ENCODE measurements around the gene PTPRJ. TPM values are rescaled to one million over a fixed set of nuclear protein-coding genes. Genes with fewer than 3 reads are reported as not detected.
"Not testable (repeated sequence)": the region's sequence is repeated elsewhere in the genome, so short reads cannot be mapped to it uniquely, and the experiment has no call there.

PTPRJ gene
- total RNA-seq, 1 donor from 2014 or later: 40.0 TPM

DNA sequence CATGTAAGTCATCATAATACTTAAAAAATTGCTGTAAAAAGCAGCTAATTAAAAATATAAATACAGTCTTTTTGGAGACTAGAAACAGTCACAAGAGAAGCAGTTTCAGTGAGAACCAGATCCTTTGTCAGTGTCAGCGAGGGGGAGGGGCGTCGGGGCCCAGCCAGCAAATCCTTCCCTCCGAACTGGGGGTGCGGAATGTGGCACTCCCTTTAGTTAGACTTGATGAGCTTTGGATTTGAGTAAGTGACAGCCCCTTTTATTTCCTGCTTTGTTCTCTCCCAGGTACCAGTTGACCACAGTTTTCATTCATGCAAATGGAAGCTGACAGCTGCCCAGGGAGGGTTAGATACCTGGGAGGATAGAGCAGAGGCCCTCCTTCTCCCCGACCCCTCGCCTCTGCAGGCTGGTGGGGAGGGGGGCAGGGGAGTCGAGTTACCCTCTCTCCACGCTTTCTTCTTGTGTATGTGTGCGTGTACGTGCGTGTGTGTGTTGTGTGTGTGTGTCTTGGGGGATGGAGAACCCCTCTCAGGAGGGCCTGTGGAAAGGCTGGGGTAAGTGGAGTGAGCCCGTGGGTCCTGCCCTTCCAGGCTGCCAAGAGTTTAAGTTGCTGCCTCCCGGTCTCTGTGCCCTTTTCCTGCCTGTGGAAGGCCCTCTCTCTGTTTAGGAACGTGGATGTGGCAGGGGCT, 38.3 kb downstream of the PTPRJ start:
- Histone ChIP-seq H3K36me3 (no peaks in the 10 kb centered on the region), H3K27me3 (ENCODE audit: low read depth) (no peaks in the 10 kb centered on the region), H3K9me3 (no peaks in the 10 kb centered on the region), H3K27ac (peak overlapping the region; percentile 60), H3K4me1 (peaks cover 67% of the 10 kb centered on the region), H3K4me3 (no peak overlapping the region)
- ATAC-seq (peak in 1 of 2 donors; percentile 6), DNase-seq (no peak)
- TF ChIP-seq, protein P1, sequence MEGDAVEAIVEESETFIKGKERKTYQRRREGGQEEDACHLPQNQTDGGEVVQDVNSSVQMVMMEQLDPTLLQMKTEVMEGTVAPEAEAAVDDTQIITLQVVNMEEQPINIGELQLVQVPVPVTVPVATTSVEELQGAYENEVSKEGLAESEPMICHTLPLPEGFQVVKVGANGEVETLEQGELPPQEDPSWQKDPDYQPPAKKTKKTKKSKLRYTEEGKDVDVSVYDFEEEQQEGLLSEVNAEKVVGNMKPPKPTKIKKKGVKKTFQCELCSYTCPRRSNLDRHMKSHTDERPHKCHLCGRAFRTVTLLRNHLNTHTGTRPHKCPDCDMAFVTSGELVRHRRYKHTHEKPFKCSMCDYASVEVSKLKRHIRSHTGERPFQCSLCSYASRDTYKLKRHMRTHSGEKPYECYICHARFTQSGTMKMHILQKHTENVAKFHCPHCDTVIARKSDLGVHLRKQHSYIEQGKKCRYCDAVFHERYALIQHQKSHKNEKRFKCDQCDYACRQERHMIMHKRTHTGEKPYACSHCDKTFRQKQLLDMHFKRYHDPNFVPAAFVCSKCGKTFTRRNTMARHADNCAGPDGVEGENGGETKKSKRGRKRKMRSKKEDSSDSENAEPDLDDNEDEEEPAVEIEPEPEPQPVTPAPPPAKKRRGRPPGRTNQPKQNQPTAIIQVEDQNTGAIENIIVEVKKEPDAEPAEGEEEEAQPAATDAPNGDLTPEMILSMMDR (IDR thresholded peaks at IDR 0.05): no peak
- intact Hi-C loops (cut with DNase I): no loop called here

DNA sequence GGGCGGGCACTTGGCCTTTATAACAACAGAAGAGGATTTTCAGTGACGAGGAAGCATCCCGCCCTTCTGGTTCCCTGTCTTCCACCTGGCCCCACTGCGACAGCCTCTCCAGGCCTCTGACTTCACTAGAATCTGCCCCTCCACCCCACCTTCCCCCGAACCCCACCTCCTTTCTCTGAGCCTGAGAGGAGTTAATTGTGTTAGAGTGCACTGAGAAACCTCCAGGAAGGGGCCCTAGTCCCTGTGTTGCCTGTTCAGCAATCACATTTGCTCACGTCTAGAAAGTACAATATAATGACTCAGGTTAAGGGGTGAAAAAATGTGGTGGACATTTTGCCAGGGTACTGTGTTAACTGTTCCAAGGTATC, 38.8 kb downstream of the PTPRJ start:
- peaks cover 61% of the 10 kb centered on the region for H3K4me1 ChIP-seq

GRCh38 chr11:48019595-48019994, 39.2 kb downstream of the PTPRJ start:
- Histone ChIP-seq H3K27ac (peak overlapping the region; percentile 60), H3K9me3 (no peaks in the 10 kb centered on the region), H3K27me3 (ENCODE audit: low read depth) (no peaks in the 10 kb centered on the region), H3K36me3 (no peaks in the 10 kb centered on the region), H3K4me1 (peaks cover 58% of the 10 kb centered on the region), H3K4me3 (no peak overlapping the region)
- ATAC-seq (peak in 1 of 2 donors; percentile 5), DNase-seq (no peak)
- intact Hi-C loops (cut with DNase I): no loop called here
- TF ChIP-seq, protein P1 (IDR thresholded peaks at IDR 0.05): no peak

More for the DNA sequence above, 38.8 kb downstream of the PTPRJ start:
- no peaks in the 10 kb centered on the region for H3K36me3 ChIP-seq
- ATAC-seq (peak; percentile 19 to 73), DNase-seq (no peak)
- TF ChIP-seq, protein P1 (IDR thresholded peaks at IDR 0.05): no peak
- H3K27ac ChIP-seq: peak overlapping the region; percentile 60
- intact Hi-C loops (cut with DNase I): no loop called here
- H3K27me3 ChIP-seq (ENCODE audit: low read depth): no peaks in the 10 kb centered on the region
- no peak overlapping the region for H3K4me3 ChIP-seq
- H3K9me3 ChIP-seq: no peaks in the 10 kb centered on the region

DNA sequence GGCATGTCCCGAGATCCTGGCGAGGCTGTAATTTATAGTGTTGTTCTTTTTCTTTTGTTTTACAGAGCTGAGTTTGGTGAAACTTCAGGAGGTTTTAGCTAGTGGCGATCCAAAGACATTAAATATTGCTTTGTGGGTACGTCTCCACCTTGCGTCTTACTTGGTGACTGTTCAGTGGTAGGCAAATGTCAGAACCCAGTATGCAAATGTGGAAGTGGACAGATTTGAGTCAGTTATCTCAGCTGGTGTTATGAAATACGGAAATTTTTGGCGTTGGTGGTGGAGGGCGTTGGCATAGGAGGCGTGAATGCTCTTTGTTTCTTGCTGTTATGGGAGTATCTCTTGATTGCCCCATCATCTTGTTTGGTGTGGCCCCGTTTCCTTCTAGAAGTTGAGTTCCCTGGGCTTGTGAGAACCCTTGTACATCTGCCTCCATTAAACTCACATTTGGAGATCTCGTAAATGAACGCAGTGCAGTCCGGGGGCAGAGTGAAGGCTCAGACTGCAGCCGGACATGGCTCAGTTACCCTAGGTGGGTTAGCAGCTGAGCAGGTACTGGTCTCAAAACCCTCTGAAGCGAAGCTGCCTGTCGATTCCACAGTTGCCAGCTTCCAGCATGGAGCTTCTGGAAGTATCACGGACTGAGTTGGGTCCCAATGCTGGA, 39.9 kb downstream of the PTPRJ start:
- no peak for DNase-seq
- H3K4me1 ChIP-seq: peaks cover 55% of the 10 kb centered on the region
- TF ChIP-seq, protein P1 (IDR thresholded peaks at IDR 0.05): peak; percentile 21
- no peaks in the 10 kb centered on the region for H3K9me3 ChIP-seq
- H3K27me3 ChIP-seq (ENCODE audit: low read depth): no peaks in the 10 kb centered on the region
- H3K27ac ChIP-seq: peak overlapping the region; percentile 60
- intact Hi-C loops (cut with DNase I): no loop called here
- H3K4me3 ChIP-seq: no peak overlapping the region
- peak; percentile 72 to 84 for ATAC-seq
- no peaks in the 10 kb centered on the region for H3K36me3 ChIP-seq

- intact Hi-C loops (cut with DNase I); H3K4me3 ChIP-seq; H3K36me3 ChIP-seq; ATAC-seq; DNase-seq; H3K27ac ChIP-seq; H3K9me3 ChIP-seq; H3K27me3 ChIP-seq (ENCODE audit: low read depth): not testable (repeated sequence)
- H3K4me1 ChIP-seq: peaks cover 44% of the 10 kb centered on the region
Observed at GRCh38 chr11:48021201-48021820, 41.0 kb downstream of the PTPRJ start.

DNA sequence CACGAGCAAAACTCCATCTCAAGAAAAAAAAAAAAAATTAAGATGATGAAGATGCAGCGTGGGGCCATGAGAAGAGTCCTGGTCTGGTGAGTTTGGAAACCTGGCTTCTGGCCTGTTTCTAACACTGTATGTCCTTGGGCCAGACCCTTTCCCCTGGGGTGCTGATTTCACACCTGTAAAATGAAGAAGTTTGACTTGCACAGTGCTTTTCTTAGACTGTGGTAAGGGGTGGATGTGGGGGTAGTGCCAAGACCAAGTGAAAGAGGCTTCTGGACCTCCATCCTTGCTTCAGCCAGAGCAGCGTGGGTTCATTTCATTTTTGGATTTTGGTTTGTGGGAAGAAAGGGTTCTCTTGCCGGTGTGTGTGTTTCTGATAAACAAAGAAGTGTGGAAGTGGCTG, 42.1 kb downstream of the PTPRJ start:
- Histone ChIP-seq H3K36me3 (no peaks in the 10 kb centered on the region), H3K27ac (no peak overlapping the region), H3K4me1 (peaks cover 34% of the 10 kb centered on the region), H3K27me3 (ENCODE audit: low read depth) (no peaks in the 10 kb centered on the region), H3K9me3 (no peaks in the 10 kb centered on the region), H3K4me3 (no peak overlapping the region)
- no peak for ATAC-seq
- intact Hi-C loops (cut with DNase I): no loop called here
- DNase-seq: no peak
- TF ChIP-seq, protein P1 (IDR thresholded peaks at IDR 0.05): no peak

- peaks cover 29% of the 10 kb centered on the region for H3K4me1 ChIP-seq
- H3K4me3 ChIP-seq; H3K9me3 ChIP-seq; H3K36me3 ChIP-seq; DNase-seq; H3K27me3 ChIP-seq (ENCODE audit: low read depth); H3K27ac ChIP-seq; ATAC-seq; intact Hi-C loops (cut with DNase I): not testable (repeated sequence)
Observed at GRCh38 chr11:48023608-48024007, 43.2 kb downstream of the PTPRJ start.
